ENCODE data around the gene TAMM41.
"Not testable (repeated sequence)": the region's sequence is repeated elsewhere in the genome, so short reads cannot be mapped to it uniquely, and the experiment has no call there.

Gene TAMM41, protein sequence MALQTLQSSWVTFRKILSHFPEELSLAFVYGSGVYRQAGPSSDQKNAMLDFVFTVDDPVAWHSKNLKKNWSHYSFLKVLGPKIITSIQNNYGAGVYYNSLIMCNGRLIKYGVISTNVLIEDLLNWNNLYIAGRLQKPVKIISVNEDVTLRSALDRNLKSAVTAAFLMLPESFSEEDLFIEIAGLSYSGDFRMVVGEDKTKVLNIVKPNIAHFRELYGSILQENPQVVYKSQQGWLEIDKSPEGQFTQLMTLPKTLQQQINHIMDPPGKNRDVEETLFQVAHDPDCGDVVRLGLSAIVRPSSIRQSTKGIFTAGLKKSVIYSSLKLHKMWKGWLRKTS

DNA sequence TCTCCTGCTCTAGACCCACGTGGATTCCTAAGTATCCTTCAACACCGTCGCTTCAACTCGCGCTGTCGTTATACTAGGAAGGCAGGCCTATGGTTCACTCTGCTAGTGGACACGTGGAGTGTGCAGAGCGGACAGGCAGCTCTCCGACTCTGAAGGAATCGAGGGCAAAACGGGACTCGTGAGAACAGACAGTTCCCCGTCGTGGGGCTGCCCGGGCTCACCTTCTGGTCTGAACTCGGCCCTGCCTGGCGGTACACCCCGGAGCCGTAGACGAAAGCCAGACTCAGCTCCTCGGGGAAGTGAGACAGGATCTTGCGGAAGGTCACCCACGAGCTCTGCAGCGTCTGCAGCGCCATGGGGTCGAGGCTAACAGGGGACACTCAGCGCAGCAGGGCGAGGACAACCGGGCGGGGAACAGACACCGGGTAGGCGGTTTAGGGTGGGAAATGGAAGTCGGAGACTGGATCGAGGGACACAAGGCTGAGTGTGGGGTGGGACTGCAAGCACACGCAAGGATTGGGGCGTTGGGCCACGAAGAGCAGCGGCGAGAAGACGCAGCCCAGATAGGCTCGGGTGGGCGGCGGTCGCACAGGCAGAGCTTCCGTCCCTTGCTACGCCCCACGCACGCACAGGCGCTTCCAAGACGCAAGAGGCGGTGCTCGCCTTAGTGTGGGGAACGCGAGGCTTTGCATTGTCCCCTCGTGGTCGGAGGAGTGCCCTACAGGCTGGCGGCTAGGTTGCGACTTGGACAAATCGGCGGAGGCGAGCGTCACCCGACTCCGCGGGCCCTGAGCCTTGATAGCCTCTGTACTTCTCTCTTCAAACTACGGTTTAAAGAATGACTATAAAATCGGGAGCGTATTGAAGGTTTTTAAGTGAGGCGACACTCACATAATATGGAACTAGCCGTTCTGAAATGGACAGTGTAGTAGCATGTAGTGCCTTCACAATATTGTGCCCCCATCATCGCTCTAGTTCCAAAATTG lies at the start of gene TAMM41:
Gene TAMM41, minus strand, starts transcription at position 605 of the 986 bp plus-strand sequence. Its CDS starts 249 bp downstream, at position 356.
- in situ Hi-C loops (cut with HindIII; ENCODE audit: low sequenced_read_pairs): no loop called here
- DNase-seq (ENCODE audit: low read depth): peak; percentile 62
- peak within 1 kb of the TSS; percentile 98 for H3K4me3 ChIP-seq (ENCODE audit: low read depth, low read length)
- TF ChIP-seq, protein P1, sequence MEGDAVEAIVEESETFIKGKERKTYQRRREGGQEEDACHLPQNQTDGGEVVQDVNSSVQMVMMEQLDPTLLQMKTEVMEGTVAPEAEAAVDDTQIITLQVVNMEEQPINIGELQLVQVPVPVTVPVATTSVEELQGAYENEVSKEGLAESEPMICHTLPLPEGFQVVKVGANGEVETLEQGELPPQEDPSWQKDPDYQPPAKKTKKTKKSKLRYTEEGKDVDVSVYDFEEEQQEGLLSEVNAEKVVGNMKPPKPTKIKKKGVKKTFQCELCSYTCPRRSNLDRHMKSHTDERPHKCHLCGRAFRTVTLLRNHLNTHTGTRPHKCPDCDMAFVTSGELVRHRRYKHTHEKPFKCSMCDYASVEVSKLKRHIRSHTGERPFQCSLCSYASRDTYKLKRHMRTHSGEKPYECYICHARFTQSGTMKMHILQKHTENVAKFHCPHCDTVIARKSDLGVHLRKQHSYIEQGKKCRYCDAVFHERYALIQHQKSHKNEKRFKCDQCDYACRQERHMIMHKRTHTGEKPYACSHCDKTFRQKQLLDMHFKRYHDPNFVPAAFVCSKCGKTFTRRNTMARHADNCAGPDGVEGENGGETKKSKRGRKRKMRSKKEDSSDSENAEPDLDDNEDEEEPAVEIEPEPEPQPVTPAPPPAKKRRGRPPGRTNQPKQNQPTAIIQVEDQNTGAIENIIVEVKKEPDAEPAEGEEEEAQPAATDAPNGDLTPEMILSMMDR (IDR thresholded peaks at IDR 0.05; ENCODE audit: low read depth, low read length, missing control alignments): peak; percentile 67

DNA sequence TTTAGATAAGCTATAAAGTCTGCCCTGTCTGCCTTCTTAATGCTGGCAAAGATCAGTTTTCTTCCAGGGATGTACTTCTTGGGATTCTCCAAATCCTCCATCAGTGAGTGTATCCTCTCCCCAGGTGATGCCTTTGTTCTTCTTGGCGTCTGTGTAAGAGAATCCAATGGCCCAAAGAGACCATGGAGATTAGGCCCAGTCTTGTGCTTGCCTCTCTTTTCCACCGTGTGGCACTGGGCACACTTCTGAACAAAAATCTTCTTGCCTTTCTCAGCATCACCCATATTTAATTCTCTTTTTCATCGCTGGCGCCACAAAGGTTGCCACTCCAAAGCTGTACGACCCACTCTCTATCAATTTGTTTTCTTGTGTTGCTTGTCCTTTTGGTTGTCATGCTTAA lies 32.2 kb upstream of the TAMM41 start:
- no peak overlapping the region for H3K4me3 ChIP-seq (ENCODE audit: low read depth, low read length)
- in situ Hi-C loops (cut with HindIII; ENCODE audit: low sequenced_read_pairs): no loop called here
- TF ChIP-seq, protein P1 (IDR thresholded peaks at IDR 0.05; ENCODE audit: low read depth, low read length, missing control alignments): no peak
- DNase-seq (ENCODE audit: low read depth): no peak

DNA sequence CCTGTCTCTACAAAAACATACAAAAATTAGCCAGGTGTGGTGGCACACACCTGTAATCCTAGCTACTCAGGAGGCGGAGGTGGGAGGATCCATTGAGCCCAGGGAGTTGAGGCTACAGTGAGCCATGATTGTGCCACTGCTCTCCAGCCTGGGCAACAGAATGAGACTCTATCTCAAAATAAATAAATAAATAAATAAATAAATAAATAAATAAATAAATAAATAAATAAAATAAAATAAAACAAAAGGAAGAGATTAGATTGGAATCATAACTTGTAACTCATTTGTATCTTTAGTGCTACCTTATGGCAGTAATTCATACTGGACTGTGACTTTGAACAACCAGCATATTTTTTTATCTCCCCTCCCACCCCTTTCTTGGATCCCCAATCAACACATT lies 28.0 kb upstream of the TAMM41 start:
- H3K4me3 ChIP-seq (ENCODE audit: low read depth, low read length); DNase-seq (ENCODE audit: low read depth); in situ Hi-C loops (cut with HindIII; ENCODE audit: low sequenced_read_pairs): not testable (repeated sequence)

DNA sequence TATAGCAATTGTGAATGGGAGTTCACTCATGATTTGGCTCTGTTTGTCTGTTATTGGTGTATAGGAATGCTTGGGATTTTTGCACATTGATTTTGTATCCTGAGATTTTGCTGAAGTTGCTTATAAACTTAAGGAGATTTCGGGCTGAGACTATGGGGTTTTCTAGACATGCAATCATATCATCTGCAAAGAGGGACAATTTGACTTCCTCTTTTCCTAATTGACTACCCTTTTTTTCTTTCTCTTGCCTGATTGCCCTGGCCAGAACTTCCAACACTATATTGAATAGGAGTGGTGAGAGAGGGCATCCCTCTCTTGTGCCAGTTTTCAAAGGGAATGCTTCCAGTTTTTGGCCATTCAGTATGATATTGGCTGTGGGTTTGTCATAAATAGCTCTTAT lies 17.1 kb upstream of the TAMM41 start:
- H3K4me3 ChIP-seq (ENCODE audit: low read depth, low read length); DNase-seq (ENCODE audit: low read depth); in situ Hi-C loops (cut with HindIII; ENCODE audit: low sequenced_read_pairs): not testable (repeated sequence)

DNA sequence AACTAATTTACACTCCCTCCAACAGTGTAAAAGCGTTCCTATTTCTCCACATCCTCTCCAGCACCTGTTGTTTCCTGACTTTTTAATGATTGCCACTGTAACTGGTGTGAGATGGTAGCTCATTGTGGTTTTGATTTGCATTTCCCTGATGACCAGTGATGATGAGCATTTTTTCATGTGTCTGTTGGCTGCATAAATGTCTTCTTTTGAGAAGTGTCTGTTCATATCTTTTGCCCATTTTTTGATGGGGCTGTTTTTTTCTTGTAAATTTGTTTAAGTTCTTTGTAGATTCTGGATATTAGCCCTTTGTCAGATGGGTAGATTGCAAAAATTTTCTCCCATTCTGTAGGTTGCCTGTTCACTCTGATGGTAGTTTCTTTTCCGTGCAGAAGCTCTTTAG lies 15.9 kb upstream of the TAMM41 start:
- DNase-seq (ENCODE audit: low read depth); in situ Hi-C loops (cut with HindIII; ENCODE audit: low sequenced_read_pairs); H3K4me3 ChIP-seq (ENCODE audit: low read depth, low read length): not testable (repeated sequence)

DNA sequence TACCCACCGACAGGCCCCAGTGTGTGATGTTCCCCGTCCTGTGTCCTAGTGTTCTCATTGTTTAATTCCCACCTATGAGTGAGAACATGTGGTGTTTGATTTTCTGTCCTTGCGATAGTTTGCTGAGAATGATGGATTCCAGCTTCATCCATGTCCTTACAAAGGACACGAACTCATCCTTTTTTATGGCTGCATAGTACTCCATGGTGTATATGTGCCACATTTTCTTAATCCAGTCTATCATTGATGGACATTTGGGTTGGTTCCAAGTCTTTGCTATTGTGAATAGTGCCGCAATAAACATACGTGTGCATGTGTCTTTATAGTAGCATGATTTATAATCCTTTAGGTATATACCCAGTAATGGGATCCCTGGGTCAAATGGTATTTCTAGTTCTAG lies 15.5 kb upstream of the TAMM41 start:
- H3K4me3 ChIP-seq (ENCODE audit: low read depth, low read length); DNase-seq (ENCODE audit: low read depth); in situ Hi-C loops (cut with HindIII; ENCODE audit: low sequenced_read_pairs): not testable (repeated sequence)

DNA sequence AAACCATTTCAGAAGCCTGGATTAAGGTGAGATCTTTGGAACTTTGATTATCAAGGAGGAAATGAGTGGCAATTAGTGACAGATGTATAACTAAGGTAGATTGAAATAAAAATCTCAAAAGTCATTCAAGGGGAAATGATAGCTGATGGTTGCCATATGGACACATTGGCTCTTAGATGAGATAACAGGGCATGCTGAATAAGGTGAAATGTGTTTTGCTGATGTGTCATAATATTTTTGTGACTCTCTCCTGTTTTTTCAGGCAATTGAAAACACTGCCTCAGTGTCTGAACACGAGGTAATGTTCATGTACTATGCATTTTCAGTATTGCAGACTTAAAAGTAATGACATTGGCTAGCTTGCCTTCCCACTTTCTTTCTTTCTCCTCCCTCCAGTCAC lies 13.5 kb upstream of the TAMM41 start:
- DNase-seq (ENCODE audit: low read depth); H3K4me3 ChIP-seq (ENCODE audit: low read depth, low read length); in situ Hi-C loops (cut with HindIII; ENCODE audit: low sequenced_read_pairs): not testable (repeated sequence)

DNA sequence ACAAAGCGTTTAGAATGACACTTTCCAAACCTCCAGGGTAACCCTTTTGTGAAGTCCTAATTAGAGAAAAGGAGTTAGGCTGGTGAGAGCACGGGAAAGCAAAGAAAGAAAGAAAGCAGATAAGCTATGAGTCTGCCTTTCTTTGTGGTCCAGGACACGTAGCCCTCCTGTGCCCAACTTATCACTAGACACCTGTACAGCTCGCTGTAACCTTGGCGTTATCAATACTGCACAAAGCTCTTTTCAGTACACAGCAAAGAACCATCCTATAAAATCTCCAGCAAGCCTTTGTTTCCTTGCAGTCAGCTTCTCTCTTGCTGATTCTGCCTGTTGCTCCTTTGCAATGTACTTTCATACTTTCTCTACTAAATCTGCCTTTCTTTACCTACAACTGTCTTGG lies 6.8 kb upstream of the TAMM41 start:
- TF ChIP-seq, protein P1 (IDR thresholded peaks at IDR 0.05; ENCODE audit: low read depth, low read length, missing control alignments): no peak

DNA sequence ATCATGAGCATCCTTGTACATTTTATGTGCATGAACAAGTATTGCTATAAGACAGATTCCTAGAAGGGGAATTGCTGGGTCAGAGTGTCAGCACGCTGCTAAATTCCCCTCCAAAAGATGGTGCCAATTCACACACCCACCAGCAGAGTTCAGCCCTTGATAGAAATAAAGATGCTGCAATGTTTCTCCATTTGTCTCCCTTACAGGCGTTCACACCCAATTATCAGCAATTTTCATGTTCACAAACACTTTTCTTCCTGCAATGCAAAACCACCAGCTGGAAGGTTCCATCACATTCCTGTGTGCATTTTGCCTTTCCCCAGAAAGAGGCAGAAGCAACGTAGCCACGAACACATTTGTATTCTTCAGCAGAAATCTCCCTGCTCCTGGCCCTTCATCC lies 3.3 kb upstream of the TAMM41 start:
- in situ Hi-C loops (cut with HindIII; ENCODE audit: low sequenced_read_pairs): no loop called here
- DNase-seq (ENCODE audit: low read depth): no peak
- no peak overlapping the region for H3K4me3 ChIP-seq (ENCODE audit: low read depth, low read length)
- TF ChIP-seq, protein P1 (IDR thresholded peaks at IDR 0.05; ENCODE audit: low read depth, low read length, missing control alignments): no peak

More for the DNA sequence above, 6.8 kb upstream of the TAMM41 start:
- no peak for DNase-seq (ENCODE audit: low read depth)
- H3K4me3 ChIP-seq (ENCODE audit: low read depth, low read length): no peak overlapping the region
- in situ Hi-C loops (cut with HindIII; ENCODE audit: low sequenced_read_pairs): no loop called here
